Stomach (tissue), 9 donors: ENCODE measurements around the gene NPPC. TPM values are rescaled to one million over a fixed set of nuclear protein-coding genes. Genes with fewer than 3 reads are reported as not detected.
A peak's percentile ranks its signal among the peaks of the same experiment; 100 is the strongest.

Experiments used
- DNase-seq, 2 donors: peaks; one replicate each; pipeline versions ENCODE4 v3.0.0 to v3.0.0-alpha.2; 2013 to 2019
- H3K27ac ChIP-seq, 5 donors: fragments of 200-600 bp in 4 of 5; sonication (generic) in 4 of 5; one replicate each; pipeline ENCODE4 v1.5.1; 2013 to 2019; ENCODE audit warnings: mild to moderate bottlenecking in 1 of 5, moderate library complexity in 1 of 5
- H3K27me3 ChIP-seq, 3 donors: fragments of 200-600 bp; sonication (generic); one replicate each; pipeline ENCODE4 v1.5.1; 2017 to 2019; ENCODE audit warnings: mixed run types in 1 of 3
- H3K36me3 ChIP-seq, 4 donors: fragments of 200-600 bp; sonication (generic); 1 replicate in 3 of 4; 2 replicates in 1 of 4; pipeline ENCODE4 v1.5.1; 2016 to 2019
- H3K4me1 ChIP-seq, 4 donors: fragments of 200-600 bp; sonication (generic); one replicate each; pipeline ENCODE4 v1.5.1; 2016 to 2019
- H3K4me3 ChIP-seq, 4 donors: fragments of 200-600 bp; sonication (generic) in 3 of 4; one replicate each; pipeline ENCODE4 v1.5.1; 2016 to 2019; ENCODE audit warnings: mild to moderate bottlenecking in 1 of 4
- H3K9me3 ChIP-seq, 4 donors: fragments of 200-600 bp; sonication (generic); one replicate each; pipeline ENCODE4 v1.5.1; 2016 to 2019
- EP300 ChIP-seq: sonication (generic); formaldehyde crosslinking; IDR thresholded peaks from one replicate; pipeline ENCODE4 v1.6.1; 2017; ENCODE audit warnings: antibody characterized with exemption
- POLR2A ChIP-seq, 4 donors: fragments of 450-650 bp; IDR thresholded peaks; one replicate each; pipeline ENCODE4 v1.6.1; 2016; ENCODE audit warnings: antibody characterized with exemption in 4 of 4, control low read depth in 2 of 4, mild to moderate bottlenecking in 1 of 4, moderate library complexity in 1 of 4
- POLR2AphosphoS5 ChIP-seq, 3 donors: sonication (generic); formaldehyde crosslinking; IDR thresholded peaks; one replicate each; pipeline ENCODE4 v1.6.1; 2016; ENCODE audit warnings: antibody characterized with exemption in 3 of 3
- WGBS, 5 donors: extraction: QIAGEN DNeasy Blood & Tissue Kit in 3 of 5; methylation state at CpG; one replicate each; pipeline versions ENCODE4 v1.1.5 to v1.1.7; 2013 to 2018; 5-methylcytosine and 5-hydroxymethylcytosine counted together
- intact Hi-C: fragments of 100-400 bp; cut with DNase I; formaldehyde crosslinking; loops from one replicate; pipeline ENCODE4 v1.15.1; 2023; ENCODE audit warnings: low total_unique reads
- polyA plus RNA-seq, 3 donors: library from polyadenylated mRNA; stranded (reverse); fragments of 200-250 nt; gene quantifications; one replicate each; pipeline ENCODE4 v1.2.3, GENCODE V29; 2013
- total RNA-seq, 5 donors: library from RNA; depleted of rRNA; stranded (reverse); fragments of >200 nt; gene quantifications; one replicate each; pipeline versions ENCODE4 v1.1.0 to v1.2.3, GENCODE V29; 2014 to 2016
- TF ChIP-seq, protein P1 (sequence below), 7 experiments: fragments of 450-650 bp in 4 of 7; fragments of 200-600 bp in 3 of 7; sonication (generic) in 3 of 7; IDR thresholded peaks; one replicate each; pipeline ENCODE4 v1.5.1; 2016 to 2019; ENCODE audit warnings: antibody characterized with exemption in 7 of 7, control low read depth in 2 of 7, mild to moderate bottlenecking in 1 of 7
- donor health status: healthy with polysubstance abuse.
- donor health status: Bipolar disorder and iron deficiency.
- donor health status: healthy.

NPPC gene
- total and polyA plus RNA-seq, 8 donors = 2.9 to 4.0 TPM; not detected in 6

DNA sequence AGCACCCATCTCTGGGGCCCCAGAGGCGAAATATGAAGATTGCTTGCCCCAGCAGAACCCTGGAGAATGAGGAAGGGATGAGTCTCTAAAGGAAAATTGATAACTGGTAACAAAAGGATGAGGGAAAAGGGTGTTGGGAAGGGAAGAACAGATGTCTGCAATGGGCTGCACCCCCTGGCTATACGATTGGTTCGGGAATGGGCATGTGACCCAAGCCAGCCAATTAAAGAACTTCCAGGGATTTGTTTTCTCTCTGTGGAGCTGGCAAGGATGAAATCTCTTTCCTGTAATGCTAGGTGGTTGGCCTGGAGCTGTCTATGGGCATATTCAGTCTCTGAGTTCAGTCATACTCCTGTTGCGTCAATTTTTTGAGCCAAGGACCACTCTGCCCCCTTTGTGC lies 12.8 kb upstream of the NPPC start:
- WGBS, 5 donors = 92 to 96% (median 94%) methylated on average over 4 of the region's 4 CpGs
- no peak overlapping the region for H3K27ac ChIP-seq
- no peak for DNase-seq
- H3K4me3 ChIP-seq = no peak overlapping the region
- no peaks in the 10 kb centered on the region for H3K4me1 ChIP-seq
- no peaks in the 10 kb centered on the region for H3K36me3 ChIP-seq
- peaks cover 0 to 3% (median 0%) of the 10 kb centered on the region in 3 donors for H3K27me3 ChIP-seq
- H3K9me3 ChIP-seq = no peaks in the 10 kb centered on the region
- TF ChIP-seq, protein P1, sequence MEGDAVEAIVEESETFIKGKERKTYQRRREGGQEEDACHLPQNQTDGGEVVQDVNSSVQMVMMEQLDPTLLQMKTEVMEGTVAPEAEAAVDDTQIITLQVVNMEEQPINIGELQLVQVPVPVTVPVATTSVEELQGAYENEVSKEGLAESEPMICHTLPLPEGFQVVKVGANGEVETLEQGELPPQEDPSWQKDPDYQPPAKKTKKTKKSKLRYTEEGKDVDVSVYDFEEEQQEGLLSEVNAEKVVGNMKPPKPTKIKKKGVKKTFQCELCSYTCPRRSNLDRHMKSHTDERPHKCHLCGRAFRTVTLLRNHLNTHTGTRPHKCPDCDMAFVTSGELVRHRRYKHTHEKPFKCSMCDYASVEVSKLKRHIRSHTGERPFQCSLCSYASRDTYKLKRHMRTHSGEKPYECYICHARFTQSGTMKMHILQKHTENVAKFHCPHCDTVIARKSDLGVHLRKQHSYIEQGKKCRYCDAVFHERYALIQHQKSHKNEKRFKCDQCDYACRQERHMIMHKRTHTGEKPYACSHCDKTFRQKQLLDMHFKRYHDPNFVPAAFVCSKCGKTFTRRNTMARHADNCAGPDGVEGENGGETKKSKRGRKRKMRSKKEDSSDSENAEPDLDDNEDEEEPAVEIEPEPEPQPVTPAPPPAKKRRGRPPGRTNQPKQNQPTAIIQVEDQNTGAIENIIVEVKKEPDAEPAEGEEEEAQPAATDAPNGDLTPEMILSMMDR (IDR thresholded peaks at IDR 0.05) = no peak
- TF ChIP-seq POLR2AphosphoS5 (IDR thresholded peaks at IDR 0.05) (no peak), EP300 (no peak), POLR2A (IDR thresholded peaks at IDR 0.05) (no peak)
- intact Hi-C loops = no loop called here

DNA sequence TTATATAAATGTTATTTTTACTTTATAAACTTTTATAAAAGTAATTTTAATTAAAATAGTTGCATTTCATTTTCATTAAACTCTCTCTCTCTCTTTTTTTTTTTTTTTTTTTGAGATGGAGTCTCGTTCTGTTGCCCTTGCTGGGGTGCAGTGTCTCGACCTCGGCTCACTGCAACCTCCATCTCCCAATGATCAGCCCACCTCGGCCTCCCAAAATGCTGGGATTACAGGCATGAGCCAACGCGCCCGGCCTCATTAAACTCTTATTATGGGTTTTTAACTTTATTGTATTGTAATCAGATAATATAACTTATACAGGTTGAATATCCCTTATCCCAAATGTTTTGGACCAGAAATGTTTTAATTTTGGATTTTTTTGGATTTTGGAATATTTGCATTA lies 10.9 kb upstream of the NPPC start:
- TF ChIP-seq POLR2A (IDR thresholded peaks at IDR 0.05) = no peak
- TF ChIP-seq, protein P1 (IDR thresholded peaks at IDR 0.05) = no peak
- no peak for TF ChIP-seq POLR2AphosphoS5 (IDR thresholded peaks at IDR 0.05)
- TF ChIP-seq EP300 = no peak
- peak in 1 of 2 donors; percentile 20 for DNase-seq
- Histone ChIP-seq H3K4me1 (no peaks in the 10 kb centered on the region), H3K9me3 (no peaks in the 10 kb centered on the region), H3K27me3 (peaks cover 0 to 3% (median 0%) of the 10 kb centered on the region in 3 donors), H3K36me3 (no peaks in the 10 kb centered on the region), H3K4me3 (no peak overlapping the region), H3K27ac (no peak overlapping the region)
- intact Hi-C loops = no loop called here
- WGBS, 5 donors = 94 to 97% (median 95%) methylated on average over 7 of the region's 7 CpGs

DNA sequence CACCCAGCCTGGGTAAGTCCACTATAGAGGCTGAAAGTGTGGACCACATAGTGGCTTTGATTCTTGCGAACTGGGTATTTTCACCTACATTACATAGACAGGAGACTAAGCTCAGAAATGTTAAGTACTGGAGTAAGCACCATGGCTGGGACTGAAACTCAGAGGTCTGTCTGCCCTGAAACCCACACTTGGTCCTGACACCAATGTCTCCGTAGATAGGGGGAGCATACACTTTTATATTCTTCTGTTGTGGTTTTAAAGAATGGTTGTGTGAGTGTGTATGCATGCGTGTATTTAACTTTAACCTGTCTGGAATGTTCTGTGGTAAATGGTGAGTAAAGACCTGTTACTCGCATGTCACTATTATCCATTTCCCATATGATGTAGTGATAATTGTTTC lies 10.3 kb upstream of the NPPC start:
- intact Hi-C loops = no loop called here
- WGBS, 5 donors = 74 to 87% (median 78%) methylated on average over 4 of the region's 4 CpGs
- TF ChIP-seq EP300 (no peak), POLR2A (IDR thresholded peaks at IDR 0.05) (no peak), POLR2AphosphoS5 (IDR thresholded peaks at IDR 0.05) (no peak)
- TF ChIP-seq, protein P1 (IDR thresholded peaks at IDR 0.05) = no peak
- H3K9me3 ChIP-seq = no peaks in the 10 kb centered on the region
- H3K4me1 ChIP-seq = no peaks in the 10 kb centered on the region
- H3K36me3 ChIP-seq = no peaks in the 10 kb centered on the region
- H3K27ac ChIP-seq = no peak overlapping the region
- H3K4me3 ChIP-seq = no peak overlapping the region
- no peak for DNase-seq
- peaks cover 0 to under 1% (median 0%) of the 10 kb centered on the region in 3 donors for H3K27me3 ChIP-seq

DNA sequence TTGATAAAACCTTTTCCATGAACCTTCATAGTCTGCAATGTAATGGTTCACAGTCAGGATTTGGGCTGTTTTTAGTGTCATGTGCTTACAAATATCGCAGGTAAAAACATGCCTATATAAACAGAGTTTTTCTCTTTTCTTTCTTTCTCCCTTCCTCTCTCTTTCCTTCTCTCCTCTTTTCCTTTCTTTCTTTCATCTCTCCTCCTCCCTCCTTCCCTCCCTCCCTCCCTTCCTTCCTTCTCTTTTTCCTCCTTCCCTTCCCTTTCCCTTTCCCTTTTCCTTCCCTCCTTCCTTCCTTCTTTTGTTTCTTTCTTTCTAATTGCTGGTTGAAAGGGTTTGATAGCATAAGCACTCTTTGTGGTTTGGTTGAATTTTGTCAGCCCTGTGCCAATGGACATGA lies 9.6 kb upstream of the NPPC start:
- intact Hi-C loops = no loop called here
- H3K4me3 ChIP-seq = no peak overlapping the region
- no peak overlapping the region for H3K27ac ChIP-seq
- no peaks in the 10 kb centered on the region for H3K9me3 ChIP-seq
- no peak for DNase-seq
- TF ChIP-seq POLR2A (IDR thresholded peaks at IDR 0.05) = no peak
- no peak for TF ChIP-seq EP300
- H3K4me1 ChIP-seq = no peaks in the 10 kb centered on the region
- WGBS, 5 donors = 85 to 96% (median 93%) methylated on average over 1 of the region's 1 CpG
- no peaks in the 10 kb centered on the region for H3K36me3 ChIP-seq
- H3K27me3 ChIP-seq = no peaks in the 10 kb centered on the region

DNA sequence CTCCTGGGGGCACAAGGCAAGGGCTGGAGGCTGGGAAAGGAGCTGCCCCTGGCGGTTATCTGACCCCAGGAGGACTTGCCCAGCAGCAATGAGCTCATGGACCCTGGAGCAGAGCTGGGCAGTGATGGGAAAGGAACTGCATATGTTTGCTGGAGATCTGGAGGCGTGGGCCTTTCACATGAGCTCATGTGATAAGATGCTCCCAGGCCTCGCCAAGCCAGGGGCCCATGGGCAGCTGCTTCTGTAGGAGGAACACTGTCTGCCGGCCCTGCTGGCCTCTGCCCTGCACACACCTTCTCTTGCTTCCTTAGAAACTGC lies 9.0 kb upstream of the NPPC start:
- 58 to 71% (median 64%) methylated on average over 4 of the region's 4 CpGs; no CpG with 5 or more reads in 1 of the 5 donors for WGBS, 5 donors
- H3K4me1 ChIP-seq = peaks cover 0 to under 1% (median 0%) of the 10 kb centered on the region in 4 donors
- peak in 1 of 2 donors; percentile 21 for DNase-seq
- no peak overlapping the region for H3K4me3 ChIP-seq
- H3K27ac ChIP-seq = no peak overlapping the region
- TF ChIP-seq, protein P1 (IDR thresholded peaks at IDR 0.05) = no peak
- no peak for TF ChIP-seq POLR2A (IDR thresholded peaks at IDR 0.05)
- no peak for TF ChIP-seq POLR2AphosphoS5 (IDR thresholded peaks at IDR 0.05)
- TF ChIP-seq EP300 = no peak
- no peaks in the 10 kb centered on the region for H3K9me3 ChIP-seq
- intact Hi-C loops = no loop called here
- no peaks in the 10 kb centered on the region for H3K27me3 ChIP-seq
- H3K36me3 ChIP-seq = no peaks in the 10 kb centered on the region
